Activated naive CD4-positive, alpha-beta T cell treated with anti-CD3 and anti-CD28 coated beads, Interleukin-2, amount 10 ng/mL, durations not matched to agents 5 hours and 36 hours (primary cell): ENCODE data around the gene EPB41L4A. TPM values are rescaled to one million over a fixed set of nuclear protein-coding genes. Genes with fewer than 3 reads are reported as not detected.

Source experiments
- total RNA-seq, 2 experiments: library from RNA; stranded (reverse); gene quantifications; one replicate each; pipeline ENCODE4 v1.2.3, GENCODE V29; 2021

EPB41L4A gene, protein sequence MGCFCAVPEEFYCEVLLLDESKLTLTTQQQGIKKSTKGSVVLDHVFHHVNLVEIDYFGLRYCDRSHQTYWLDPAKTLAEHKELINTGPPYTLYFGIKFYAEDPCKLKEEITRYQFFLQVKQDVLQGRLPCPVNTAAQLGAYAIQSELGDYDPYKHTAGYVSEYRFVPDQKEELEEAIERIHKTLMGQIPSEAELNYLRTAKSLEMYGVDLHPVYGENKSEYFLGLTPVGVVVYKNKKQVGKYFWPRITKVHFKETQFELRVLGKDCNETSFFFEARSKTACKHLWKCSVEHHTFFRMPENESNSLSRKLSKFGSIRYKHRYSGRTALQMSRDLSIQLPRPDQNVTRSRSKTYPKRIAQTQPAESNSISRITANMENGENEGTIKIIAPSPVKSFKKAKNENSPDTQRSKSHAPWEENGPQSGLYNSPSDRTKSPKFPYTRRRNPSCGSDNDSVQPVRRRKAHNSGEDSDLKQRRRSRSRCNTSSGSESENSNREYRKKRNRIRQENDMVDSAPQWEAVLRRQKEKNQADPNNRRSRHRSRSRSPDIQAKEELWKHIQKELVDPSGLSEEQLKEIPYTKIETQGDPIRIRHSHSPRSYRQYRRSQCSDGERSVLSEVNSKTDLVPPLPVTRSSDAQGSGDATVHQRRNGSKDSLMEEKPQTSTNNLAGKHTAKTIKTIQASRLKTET
- total RNA-seq: under 1 TPM; 0.53 to 0.91 TPM

DNA sequence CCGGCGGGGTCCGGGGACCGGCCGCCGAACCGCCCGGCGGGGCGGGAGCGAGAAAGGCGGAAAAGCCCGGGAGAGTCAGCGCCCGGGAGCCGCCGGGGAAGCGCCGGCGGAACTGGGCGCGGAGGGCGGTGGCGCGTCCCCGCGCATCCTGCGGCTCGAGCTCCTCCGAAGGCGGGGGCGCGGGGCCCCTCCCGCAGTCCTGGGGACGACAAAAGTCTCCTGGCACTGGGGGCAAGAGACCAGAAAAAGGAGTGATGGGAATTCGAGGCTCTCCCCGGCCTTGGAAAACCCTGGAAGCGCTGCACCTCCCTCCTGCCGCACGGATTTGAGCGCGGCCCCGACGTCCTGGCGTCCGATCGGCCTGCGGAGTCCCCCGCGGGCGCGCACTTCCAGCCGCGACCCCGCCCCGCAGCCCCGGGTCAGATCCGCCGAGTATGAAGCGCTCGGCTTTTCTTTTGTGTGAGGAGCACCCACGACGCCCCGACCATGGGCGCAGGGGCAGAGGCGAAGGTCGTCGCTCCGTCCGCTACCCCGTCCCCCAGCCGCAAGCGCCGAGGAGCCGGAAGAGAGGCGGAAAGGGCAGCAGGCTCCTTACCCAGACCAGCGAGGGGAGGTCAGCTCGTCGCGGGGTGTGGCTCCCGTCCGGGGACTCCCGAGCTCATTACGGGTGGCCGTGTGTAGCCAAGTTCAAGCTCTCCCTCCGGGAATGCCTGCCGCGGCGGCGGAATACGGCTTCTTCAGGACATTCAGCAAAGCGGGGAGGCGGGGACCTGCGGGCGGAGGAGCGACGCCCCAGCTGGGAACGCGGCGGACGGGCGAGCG is at the start of gene EPB41L4A:
TSS of gene EPB41L4A (minus strand) at position 114 of the 822 bp plus-strand sequence. CDS start 238 bp downstream, outside the sequence.

